Kidney capillary endothelial cell (primary cell): ENCODE measurements around the gene OR6K2.
"Not testable (repeated sequence)": the region's sequence is repeated elsewhere in the genome, so short reads cannot be mapped to it uniquely, and the experiment has no call there.

ENCODE experiments used
- DNase-seq: peaks from one replicate; pipeline ENCODE4 v3.0.0-alpha.2; 2018; ENCODE audit warnings: low spot score

The OR6K2 gene, protein sequence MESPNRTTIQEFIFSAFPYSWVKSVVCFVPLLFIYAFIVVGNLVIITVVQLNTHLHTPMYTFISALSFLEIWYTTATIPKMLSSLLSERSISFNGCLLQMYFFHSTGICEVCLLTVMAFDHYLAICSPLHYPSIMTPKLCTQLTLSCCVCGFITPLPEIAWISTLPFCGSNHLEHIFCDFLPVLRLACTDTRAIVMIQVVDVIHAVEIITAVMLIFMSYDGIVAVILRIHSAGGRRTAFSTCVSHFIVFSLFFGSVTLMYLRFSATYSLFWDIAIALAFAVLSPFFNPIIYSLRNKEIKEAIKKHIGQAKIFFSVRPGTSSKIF

DNA sequence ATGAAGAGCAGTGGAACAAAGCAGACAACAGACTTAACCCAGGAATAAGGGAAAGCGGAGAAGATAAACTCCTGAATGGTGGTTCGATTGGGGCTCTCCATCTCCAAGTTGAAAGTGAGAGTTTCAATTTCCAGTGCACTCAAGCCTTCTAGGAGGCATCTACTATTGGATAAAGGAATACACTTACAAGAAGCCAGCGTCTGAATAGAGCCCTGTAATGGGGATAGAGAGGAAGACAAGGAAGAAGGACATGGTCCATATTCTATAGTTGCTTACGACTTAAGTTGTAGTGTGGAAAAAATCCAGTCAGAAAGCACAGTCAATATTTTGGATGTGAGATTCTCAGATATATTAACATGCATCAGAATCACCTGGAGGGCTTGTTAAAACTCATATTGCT lies at the start of gene OR6K2:
TSS of gene OR6K2 (minus strand) at position 101 of the 400 bp plus-strand sequence. CDS start at position 101, 0 bp downstream.
- DNase-seq: no peak

DNA sequence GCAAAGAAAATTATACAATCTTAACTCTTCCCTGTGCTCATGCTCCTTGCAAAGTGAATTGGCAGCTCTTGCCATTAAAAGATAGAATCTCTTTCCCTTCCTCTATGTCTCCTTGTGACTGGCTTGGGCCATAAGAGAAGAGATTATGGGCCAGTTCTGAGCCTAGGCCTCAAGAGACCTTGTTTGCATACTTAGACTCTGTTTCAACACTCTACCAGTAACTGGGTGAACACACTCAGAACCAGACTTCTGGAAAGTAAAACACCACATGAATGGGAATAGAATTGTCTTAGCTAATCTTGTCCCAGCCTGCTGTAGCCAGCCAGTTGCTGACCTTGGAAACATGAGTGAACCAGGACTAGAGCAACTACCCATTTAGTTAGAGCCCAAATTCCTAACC lies 35.4 kb upstream of the OR6K2 start:
- DNase-seq: no peak

GRCh38 chr1:158732524-158732923 lies 32.1 kb upstream of the OR6K2 start:
- DNase-seq: no peak

DNA sequence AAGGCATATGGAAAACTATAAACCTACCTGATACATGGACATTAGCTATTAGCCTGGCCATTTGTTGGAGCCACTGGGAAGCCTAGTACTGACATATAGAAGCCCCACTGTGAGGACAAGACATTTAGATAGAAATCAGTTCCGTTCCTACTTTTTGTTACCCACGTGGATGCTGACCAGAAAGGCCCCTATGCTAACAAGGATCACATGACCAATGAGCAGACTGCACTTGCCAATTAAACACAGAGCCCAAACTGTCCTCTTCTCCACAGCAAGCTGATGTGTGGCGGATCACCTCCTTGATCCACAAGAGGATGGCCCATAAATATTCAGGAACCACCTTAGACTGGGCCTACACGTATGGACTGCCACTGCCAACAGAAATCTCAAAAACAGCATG lies 31.3 kb upstream of the OR6K2 start:
- no peak for DNase-seq

DNA sequence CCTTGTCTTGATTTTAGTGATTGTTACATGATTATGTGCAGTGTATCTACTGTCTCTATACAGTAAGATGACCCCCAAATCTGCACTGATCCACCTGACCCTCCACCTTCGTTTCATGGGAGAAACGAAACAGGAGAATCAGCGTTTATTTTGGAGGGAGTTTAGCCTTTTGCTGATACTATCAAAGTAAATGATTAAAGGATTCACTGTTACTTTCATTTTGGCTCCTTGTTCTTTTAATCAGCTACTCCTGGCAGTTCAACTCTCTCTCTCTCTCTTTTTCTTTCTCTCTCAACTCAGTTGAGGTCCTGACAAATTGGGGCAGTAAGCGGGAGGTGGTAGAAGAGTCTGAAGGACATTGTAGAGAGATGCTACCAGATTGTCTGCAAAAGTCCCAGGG lies 30.0 kb upstream of the OR6K2 start:
- no peak for DNase-seq

GRCh38 chr1:158728510-158729225 lies 28.2 kb upstream of the OR6K2 start:
- no peak for DNase-seq

- DNase-seq: no peak
Measured at GRCh38 chr1:158724442-158724841, 24.0 kb upstream of the OR6K2 start.

GRCh38 chr1:158720620-158721019 lies 20.2 kb upstream of the OR6K2 start, which contains the start of gene OR6K3:
OR6K3 (minus strand) TSS chr1:158720720; CDS start chr1:158718115, 2,605 bp downstream.
- no peak for DNase-seq

- no peak for DNase-seq
Measured at GRCh38 chr1:158719664-158720063, 19.2 kb upstream of the OR6K2 start.

- no peak for DNase-seq
Measured at GRCh38 chr1:158717344-158717743, 16.9 kb upstream of the OR6K2 start.

- no peak for DNase-seq
Measured at GRCh38 chr1:158716335-158716734, 15.9 kb upstream of the OR6K2 start.

GRCh38 chr1:158714754-158715153 lies 14.3 kb upstream of the OR6K2 start:
- DNase-seq: no peak

DNA sequence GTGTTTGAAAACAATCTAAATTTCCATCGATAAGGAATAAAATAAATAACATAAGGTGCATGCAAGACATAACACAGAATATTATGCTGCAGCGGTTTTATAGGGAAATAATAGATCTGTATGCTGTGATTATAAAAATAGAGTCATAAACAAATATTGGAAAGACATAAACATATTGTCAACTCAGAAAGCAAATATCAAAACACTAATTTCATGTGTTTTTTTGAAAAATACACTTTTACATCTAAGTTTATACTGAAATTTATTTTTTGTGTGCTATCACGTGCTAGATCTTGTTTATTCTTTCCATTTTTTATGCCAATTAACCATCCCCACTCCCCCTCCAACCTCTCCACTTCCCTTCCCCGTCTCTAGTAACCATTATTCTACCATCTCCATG lies 10.6 kb upstream of the OR6K2 start:
- no peak for DNase-seq

DNA sequence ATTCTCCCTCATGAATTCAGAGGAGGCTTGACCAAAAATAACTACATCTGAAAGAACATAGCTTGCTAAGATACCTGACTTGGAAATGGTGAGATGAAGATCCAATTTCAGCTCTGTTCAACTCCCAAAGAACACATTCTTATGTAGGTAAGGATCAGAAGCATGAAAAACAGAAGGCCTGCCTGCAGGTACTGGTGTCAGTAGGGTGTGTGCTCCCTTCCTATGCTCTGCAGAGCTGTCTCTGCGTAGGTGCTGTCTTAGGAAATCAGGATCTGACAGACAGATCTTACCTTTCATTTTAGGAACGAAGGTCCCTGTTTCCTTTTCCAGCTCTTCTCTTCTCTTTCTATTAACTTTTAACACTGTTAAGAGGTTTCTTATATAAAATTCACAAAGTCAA lies 5.6 kb upstream of the OR6K2 start:
- no peak for DNase-seq

DNA sequence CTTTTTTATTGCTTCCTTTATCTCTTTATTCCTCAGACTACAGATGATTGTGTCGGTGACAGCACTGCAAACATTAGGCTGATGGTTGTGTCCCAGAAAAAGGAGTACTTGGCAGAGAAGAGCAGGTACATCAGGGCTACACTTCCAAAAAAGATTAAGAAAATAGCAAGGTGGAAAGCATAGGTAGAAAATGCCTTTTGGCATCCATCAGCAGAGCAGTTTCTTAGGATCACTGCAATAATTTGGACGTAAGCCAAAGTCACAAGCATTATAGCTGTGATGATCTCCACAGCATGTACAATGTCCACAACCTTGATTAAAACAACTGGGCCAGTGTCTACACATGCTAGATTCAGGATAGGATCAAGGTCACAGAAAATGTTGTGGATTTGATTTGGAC lies 5.9 kb downstream of the OR6K2 start:
- no peak for DNase-seq

GRCh38 chr1:158692356-158692755 lies 8.1 kb downstream of the OR6K2 start:
- no peak for DNase-seq

DNA sequence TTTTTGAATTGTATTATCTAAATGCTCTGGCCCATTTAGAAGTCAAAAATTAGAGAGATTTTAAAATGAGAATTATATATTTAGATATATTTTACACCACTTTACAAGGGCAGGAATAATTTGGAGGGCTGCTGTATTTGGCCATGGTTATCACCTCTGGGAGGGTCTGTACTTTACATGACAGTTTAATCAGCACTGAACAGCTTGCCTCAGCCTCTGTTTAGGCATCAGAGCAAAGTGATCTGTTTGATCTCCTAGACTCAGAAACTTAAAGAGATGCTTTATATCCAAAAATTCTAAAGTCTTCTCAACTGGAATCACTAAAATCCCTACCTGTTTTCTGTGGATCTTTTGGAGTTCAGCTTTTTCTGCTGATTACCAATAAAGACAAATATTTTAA lies 8.5 kb downstream of the OR6K2 start:
- DNase-seq: no peak

DNA sequence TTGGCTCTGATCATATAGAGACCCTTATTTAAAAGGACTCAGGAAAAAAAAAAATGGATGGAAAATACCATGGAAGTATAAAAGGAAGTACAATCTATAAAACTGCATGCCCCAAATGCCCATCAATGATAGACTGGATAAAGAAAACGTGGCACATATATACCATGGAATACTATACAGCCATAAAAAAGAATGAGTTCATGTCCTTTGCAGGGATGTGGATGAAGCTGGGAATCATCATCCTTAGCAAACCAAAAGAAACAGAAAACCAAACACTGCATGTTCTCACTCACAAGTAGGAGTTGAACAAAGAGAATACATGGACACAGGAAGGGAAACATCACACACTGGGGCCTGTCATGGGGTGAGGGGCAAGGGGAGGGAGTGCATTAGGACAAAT lies 9.3 kb downstream of the OR6K2 start:
- DNase-seq: not testable (repeated sequence)

- no peak for DNase-seq
Measured at GRCh38 chr1:158689875-158690274, 10.6 kb downstream of the OR6K2 start.

- no peak for DNase-seq
Measured at GRCh38 chr1:158689110-158689509, 11.3 kb downstream of the OR6K2 start.

DNA sequence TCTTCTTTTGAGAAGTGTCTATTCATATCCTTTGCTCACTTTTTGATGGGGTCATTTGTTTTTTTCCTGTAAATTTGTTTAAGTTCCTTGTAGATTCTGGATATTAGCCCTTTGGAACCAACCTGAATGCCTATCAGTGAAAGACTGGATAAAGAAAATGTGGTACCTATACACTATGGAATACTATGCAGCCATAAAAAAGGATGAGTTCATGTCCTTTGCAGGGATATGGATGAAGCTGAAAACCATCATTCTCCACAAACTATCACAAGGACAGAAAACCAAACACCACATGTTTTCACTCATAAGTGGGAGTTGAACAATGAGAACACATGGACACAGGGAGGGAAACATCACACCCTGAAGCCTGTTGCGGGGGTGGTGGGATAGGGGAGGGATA lies 12.1 kb downstream of the OR6K2 start:
- DNase-seq: not testable (repeated sequence)

- DNase-seq: no peak
Measured at GRCh38 chr1:158687037-158687436, 13.4 kb downstream of the OR6K2 start.
